ENCODE measurements around the gene RAG2.

- TF ChIP-seq CTCF (IDR thresholded peaks at IDR 0.05), result no peak
- no peak for TF ChIP-seq EZH2 (IDR thresholded peaks at IDR 0.05; ENCODE audit: borderline replicate concordance, insufficient read depth, low read depth, low read length, poor library complexity, severe bottlenecking)
Measured at GRCh38 chr11:36628765-36629244, 30.8 kb upstream of the RAG2 start.

All from B cell (primary cell).